ENCODE data around the gene ACCSL. TPM values are rescaled to one million over a fixed set of nuclear protein-coding genes. Genes with fewer than 3 reads are reported as not detected.

ACCSL gene
- polyA plus RNA-seq (2013, experiment 1 of 2): not detected
- not detected for polyA plus RNA-seq (2013, experiment 2 of 2)

DNA sequence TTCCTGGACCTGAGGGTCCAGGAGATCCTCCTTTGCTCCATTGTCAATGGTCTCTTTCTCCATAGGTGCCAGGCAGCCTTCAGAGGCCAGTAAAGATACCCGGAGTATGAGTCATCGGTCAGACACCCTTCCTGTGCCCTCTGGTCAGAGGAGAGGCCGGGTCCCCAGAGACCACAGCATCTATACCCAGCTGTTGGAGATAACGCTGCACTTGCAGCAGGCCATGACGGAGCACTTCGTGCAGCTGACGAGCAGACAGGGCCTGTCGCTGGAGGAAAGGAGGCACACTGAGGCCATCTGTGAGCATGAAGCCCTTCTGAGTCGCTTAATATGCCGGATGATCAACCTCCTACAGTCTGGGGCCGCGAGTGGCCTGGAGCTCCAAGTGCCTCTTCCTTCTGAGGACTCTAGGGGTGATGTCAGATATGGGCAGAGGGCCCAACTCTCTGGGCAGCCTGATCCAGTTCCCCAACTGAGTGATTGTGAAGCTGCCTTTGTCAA lies at the start of gene ACCSL:
Gene ACCSL (plus strand): TSS at position 51 of the 501 bp plus-strand sequence. CDS start 56 bp downstream, at position 107.
- no peaks in the 10 kb centered on the region for H3K9me3 ChIP-seq (ENCODE audit: control insufficient read depth, low read length)
- WGBS, 2 experiments (ENCODE audit: insufficient coverage in 2 of 2): 91 to 92% methylated on average over 11 to 12 of the region's 12 CpGs
- H3K4me3 ChIP-seq (ENCODE audit: extremely low read depth, insufficient read depth, low read length, poor library complexity, severe bottlenecking): no peak within 1 kb of the TSS
- no peak within 1 kb of the TSS for H3K27ac ChIP-seq (ENCODE audit: low read depth, low read length, severe bottlenecking)
- no peaks in the 10 kb centered on the region for H3K36me3 ChIP-seq (ENCODE audit: control insufficient read depth, insufficient read depth, low read length)
- H3K4me1 ChIP-seq (ENCODE audit: control insufficient read depth, insufficient read depth, low read length, poor library complexity, severe bottlenecking): no peaks in the 10 kb centered on the region

DNA sequence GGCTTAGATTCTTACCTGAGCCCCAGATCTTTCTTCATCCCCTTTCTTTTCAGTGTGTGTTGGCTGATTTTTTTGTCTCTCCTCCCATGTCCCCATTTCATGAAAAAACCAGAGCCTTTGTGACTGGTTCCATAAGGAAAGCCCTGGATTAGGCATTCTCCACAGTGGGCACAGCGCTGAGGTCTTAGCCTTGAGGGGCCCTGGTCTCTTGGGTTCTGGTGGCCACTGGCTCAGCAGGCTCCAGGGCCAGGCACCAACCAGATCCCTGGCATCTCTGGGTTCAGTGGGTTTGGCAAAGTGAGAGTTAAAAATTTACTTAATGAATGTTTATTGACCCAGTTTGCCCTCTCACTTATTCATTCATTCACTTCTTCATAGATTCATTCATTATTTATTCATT lies 49.5 kb upstream of the ACCSL start:
- Histone ChIP-seq H3K36me3 (ENCODE audit: control insufficient read depth, insufficient read depth, low read length) (no peaks in the 10 kb centered on the region), H3K4me3 (ENCODE audit: extremely low read depth, insufficient read depth, low read length, poor library complexity, severe bottlenecking) (no peak overlapping the region), H3K9me3 (ENCODE audit: control insufficient read depth, low read length) (no peaks in the 10 kb centered on the region), H3K27ac (ENCODE audit: low read depth, low read length, severe bottlenecking) (no peak overlapping the region), H3K4me1 (ENCODE audit: control insufficient read depth, insufficient read depth, low read length, poor library complexity, severe bottlenecking) (peaks cover 1% of the 10 kb centered on the region)
- WGBS, 2 experiments (ENCODE audit: insufficient coverage in 2 of 2): 100% methylated on average over 1 of the region's 1 CpG

DNA sequence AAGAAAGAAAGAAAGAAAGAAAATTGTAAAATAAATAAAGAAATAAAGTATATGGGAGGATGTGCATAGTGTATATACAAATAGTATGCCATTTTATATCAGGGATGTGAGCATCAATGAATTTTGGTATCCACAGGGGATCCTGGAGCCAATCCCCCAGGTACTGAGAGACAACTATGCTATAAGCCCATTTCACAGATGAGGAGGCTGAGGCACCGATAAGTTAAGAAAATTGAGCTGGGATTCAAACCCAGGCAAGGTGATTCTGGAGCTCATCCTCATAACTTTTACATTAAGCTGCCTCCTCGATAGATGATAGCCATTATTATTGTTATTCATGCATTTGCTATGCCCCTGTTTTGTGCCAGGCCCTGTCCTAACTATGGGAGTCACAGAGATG lies 47.0 kb upstream of the ACCSL start:
- H3K27ac ChIP-seq (ENCODE audit: low read depth, low read length, severe bottlenecking): no peak overlapping the region
- H3K9me3 ChIP-seq (ENCODE audit: control insufficient read depth, low read length): no peaks in the 10 kb centered on the region
- no peak overlapping the region for H3K4me3 ChIP-seq (ENCODE audit: extremely low read depth, insufficient read depth, low read length, poor library complexity, severe bottlenecking)
- H3K36me3 ChIP-seq (ENCODE audit: control insufficient read depth, insufficient read depth, low read length): no peaks in the 10 kb centered on the region
- no peaks in the 10 kb centered on the region for H3K4me1 ChIP-seq (ENCODE audit: control insufficient read depth, insufficient read depth, low read length, poor library complexity, severe bottlenecking)
- WGBS, 2 experiments (ENCODE audit: insufficient coverage in 2 of 2): 0% methylated on average over 1 of the region's 2 CpGs; no CpG with 5 or more reads in 1 of the 2 experiments

- Histone ChIP-seq H3K27ac (ENCODE audit: low read depth, low read length, severe bottlenecking) (no peak overlapping the region), H3K4me3 (ENCODE audit: extremely low read depth, insufficient read depth, low read length, poor library complexity, severe bottlenecking) (no peak overlapping the region)
These were observed 45.3 kb upstream of the ACCSL start for GRCh38 chr11:44002191-44003093.

GRCh38 chr11:44003736-44004451 lies 43.9 kb upstream of the ACCSL start:
- Histone ChIP-seq H3K36me3 (ENCODE audit: control insufficient read depth, insufficient read depth, low read length) (no peaks in the 10 kb centered on the region), H3K27ac (ENCODE audit: low read depth, low read length, severe bottlenecking) (no peak overlapping the region), H3K4me1 (ENCODE audit: control insufficient read depth, insufficient read depth, low read length, poor library complexity, severe bottlenecking) (no peaks in the 10 kb centered on the region), H3K4me3 (ENCODE audit: extremely low read depth, insufficient read depth, low read length, poor library complexity, severe bottlenecking) (no peak overlapping the region), H3K9me3 (ENCODE audit: control insufficient read depth, low read length) (no peaks in the 10 kb centered on the region)
- 88 to 91% methylated on average over 6 to 9 of the region's 9 CpGs for WGBS, 2 experiments (ENCODE audit: insufficient coverage in 2 of 2)

More at GRCh38 chr11:44002191-44003093, 45.3 kb upstream of the ACCSL start:
- Histone ChIP-seq H3K4me1 (ENCODE audit: control insufficient read depth, insufficient read depth, low read length, poor library complexity, severe bottlenecking) (no peaks in the 10 kb centered on the region), H3K36me3 (ENCODE audit: control insufficient read depth, insufficient read depth, low read length) (no peaks in the 10 kb centered on the region), H3K9me3 (ENCODE audit: control insufficient read depth, low read length) (no peaks in the 10 kb centered on the region)
- 82 to 86% methylated on average over 13 to 14 of the region's 18 CpGs for WGBS, 2 experiments (ENCODE audit: insufficient coverage in 2 of 2)

- Histone ChIP-seq H3K27ac (ENCODE audit: low read depth, low read length, severe bottlenecking) (no peak overlapping the region), H3K4me1 (ENCODE audit: control insufficient read depth, insufficient read depth, low read length, poor library complexity, severe bottlenecking) (no peaks in the 10 kb centered on the region), H3K36me3 (ENCODE audit: control insufficient read depth, insufficient read depth, low read length) (no peaks in the 10 kb centered on the region), H3K9me3 (ENCODE audit: control insufficient read depth, low read length) (no peaks in the 10 kb centered on the region), H3K4me3 (ENCODE audit: extremely low read depth, insufficient read depth, low read length, poor library complexity, severe bottlenecking) (no peak overlapping the region)
- 84 to 89% methylated on average over 3 to 7 of the region's 10 CpGs for WGBS, 2 experiments (ENCODE audit: insufficient coverage in 2 of 2)
These were observed 43.2 kb upstream of the ACCSL start for GRCh38 chr11:44004452-44005062.

- H3K9me3 ChIP-seq (ENCODE audit: control insufficient read depth, low read length): no peaks in the 10 kb centered on the region
- no peaks in the 10 kb centered on the region for H3K4me1 ChIP-seq (ENCODE audit: control insufficient read depth, insufficient read depth, low read length, poor library complexity, severe bottlenecking)
- H3K27ac ChIP-seq (ENCODE audit: low read depth, low read length, severe bottlenecking): no peak overlapping the region
- no peaks in the 10 kb centered on the region for H3K36me3 ChIP-seq (ENCODE audit: control insufficient read depth, insufficient read depth, low read length)
- WGBS, 2 experiments (ENCODE audit: insufficient coverage in 2 of 2): 45 to 53% methylated on average over 5 to 7 of the region's 14 CpGs
- H3K4me3 ChIP-seq (ENCODE audit: extremely low read depth, insufficient read depth, low read length, poor library complexity, severe bottlenecking): no peak overlapping the region
These were observed 42.6 kb upstream of the ACCSL start for GRCh38 chr11:44005063-44005701.

- no peaks in the 10 kb centered on the region for H3K9me3 ChIP-seq (ENCODE audit: control insufficient read depth, low read length)
- H3K4me1 ChIP-seq (ENCODE audit: control insufficient read depth, insufficient read depth, low read length, poor library complexity, severe bottlenecking): no peaks in the 10 kb centered on the region
- H3K4me3 ChIP-seq (ENCODE audit: extremely low read depth, insufficient read depth, low read length, poor library complexity, severe bottlenecking): no peak overlapping the region
- no peaks in the 10 kb centered on the region for H3K36me3 ChIP-seq (ENCODE audit: control insufficient read depth, insufficient read depth, low read length)
- WGBS, 2 experiments (ENCODE audit: insufficient coverage in 2 of 2): 86% methylated on average over 1 of the region's 1 CpG; no CpG with 5 or more reads in 1 of the 2 experiments
- no peak overlapping the region for H3K27ac ChIP-seq (ENCODE audit: low read depth, low read length, severe bottlenecking)
These were observed 41.8 kb upstream of the ACCSL start for GRCh38 chr11:44005956-44006355.

DNA sequence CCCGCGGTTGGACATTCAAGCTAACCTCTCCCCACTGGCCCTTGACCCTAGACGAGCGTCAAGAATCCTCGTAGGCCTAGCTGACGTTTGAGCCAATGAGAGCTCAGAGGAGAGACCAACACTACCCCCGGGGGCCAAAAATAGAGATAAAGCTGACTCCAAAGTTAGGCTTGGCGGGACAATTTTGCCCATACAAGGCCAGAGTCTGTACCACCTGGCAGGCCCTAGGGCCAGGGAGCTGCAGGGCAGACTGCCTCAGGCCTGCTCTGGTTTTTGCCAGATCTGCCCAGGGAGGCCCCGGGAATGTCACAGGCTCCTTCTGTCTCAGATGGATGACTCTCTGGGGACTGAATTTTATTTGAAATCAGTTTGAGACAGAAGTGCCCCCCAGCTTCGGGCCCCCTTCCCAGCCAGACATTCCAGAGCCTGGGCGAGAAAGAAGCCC lies 40.8 kb upstream of the ACCSL start:
- WGBS, 2 experiments (ENCODE audit: insufficient coverage in 2 of 2): 86 to 93% methylated on average over 7 to 11 of the region's 11 CpGs
- Histone ChIP-seq H3K27ac (ENCODE audit: low read depth, low read length, severe bottlenecking) (no peak overlapping the region), H3K4me3 (ENCODE audit: extremely low read depth, insufficient read depth, low read length, poor library complexity, severe bottlenecking) (no peak overlapping the region), H3K36me3 (ENCODE audit: control insufficient read depth, insufficient read depth, low read length) (no peaks in the 10 kb centered on the region), H3K9me3 (ENCODE audit: control insufficient read depth, low read length) (no peaks in the 10 kb centered on the region), H3K4me1 (ENCODE audit: control insufficient read depth, insufficient read depth, low read length, poor library complexity, severe bottlenecking) (no peaks in the 10 kb centered on the region)

- no peak overlapping the region for H3K27ac ChIP-seq (ENCODE audit: low read depth, low read length, severe bottlenecking)
- H3K9me3 ChIP-seq (ENCODE audit: control insufficient read depth, low read length): no peaks in the 10 kb centered on the region
- H3K36me3 ChIP-seq (ENCODE audit: control insufficient read depth, insufficient read depth, low read length): no peaks in the 10 kb centered on the region
- no peak overlapping the region for H3K4me3 ChIP-seq (ENCODE audit: extremely low read depth, insufficient read depth, low read length, poor library complexity, severe bottlenecking)
- no peaks in the 10 kb centered on the region for H3K4me1 ChIP-seq (ENCODE audit: control insufficient read depth, insufficient read depth, low read length, poor library complexity, severe bottlenecking)
- 88 to 100% methylated on average over 2 to 3 of the region's 5 CpGs for WGBS, 2 experiments (ENCODE audit: insufficient coverage in 2 of 2)
These were observed 40.2 kb upstream of the ACCSL start for GRCh38 chr11:44007481-44008087.
